Stimulated activated CD8-positive, alpha-beta memory T cell treated with anti-CD3 and anti-CD28 coated beads, Interleukin-4, amount 100 ng/mL, for 1 hour (primary cell): ENCODE measurements around the gene PRM1.
"Not testable (repeated sequence)": the region's sequence is repeated elsewhere in the genome, so short reads cannot be mapped to it uniquely, and the experiment has no call there.

Experiments used
- DNase-seq, 2 donors: peaks; one replicate each; pipeline ENCODE4 v3.0.0-alpha.2; 2020; ENCODE audit warnings: low read depth in 2 of 2, low spot score in 1 of 2

PRM1 gene

GRCh38 chr16:11314309-11314894 lies 33.3 kb upstream of the PRM1 start:
- no peak for DNase-seq

DNA sequence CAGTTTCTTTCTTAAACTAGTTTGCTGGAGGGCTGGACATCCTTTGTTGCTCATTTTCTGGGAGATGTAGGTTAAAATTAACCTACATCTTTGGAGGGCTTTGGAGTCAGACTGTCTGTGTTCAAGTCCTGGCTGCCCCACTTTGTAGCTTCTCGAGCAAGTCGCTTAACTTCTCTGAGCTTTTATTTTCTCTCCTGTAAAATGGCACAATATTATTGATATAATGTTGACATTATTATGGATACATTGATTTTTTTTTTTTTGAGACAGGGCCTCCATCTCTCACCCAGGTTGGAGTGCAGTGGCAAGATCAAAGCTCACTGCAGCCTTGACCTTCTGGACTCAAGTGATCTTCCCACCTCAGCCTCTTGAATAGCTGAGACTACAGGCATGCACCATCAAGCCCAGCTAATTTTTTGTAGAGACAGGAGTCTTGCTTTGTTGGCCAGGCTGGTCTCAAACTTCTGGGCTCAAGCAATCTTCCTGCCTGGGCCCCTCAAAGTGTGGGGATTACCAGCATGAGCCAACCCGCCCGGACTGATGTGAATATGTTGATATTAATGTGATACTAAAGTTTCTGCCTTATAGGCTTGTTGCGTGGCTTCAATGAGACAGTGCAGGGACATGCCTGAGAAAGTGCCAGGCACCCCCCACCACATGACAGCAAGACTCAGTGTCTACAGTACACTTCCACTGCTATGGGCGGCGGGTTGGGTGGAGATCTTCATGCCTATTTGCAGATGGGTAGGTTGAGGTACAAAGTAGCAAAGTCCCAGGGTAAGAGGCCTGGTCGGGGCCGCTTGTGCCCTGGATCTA lies 32.6 kb upstream of the PRM1 start:
- no peak for DNase-seq

GRCh38 chr16:11312718-11313492 lies 31.8 kb upstream of the PRM1 start:
- DNase-seq = no peak

DNA sequence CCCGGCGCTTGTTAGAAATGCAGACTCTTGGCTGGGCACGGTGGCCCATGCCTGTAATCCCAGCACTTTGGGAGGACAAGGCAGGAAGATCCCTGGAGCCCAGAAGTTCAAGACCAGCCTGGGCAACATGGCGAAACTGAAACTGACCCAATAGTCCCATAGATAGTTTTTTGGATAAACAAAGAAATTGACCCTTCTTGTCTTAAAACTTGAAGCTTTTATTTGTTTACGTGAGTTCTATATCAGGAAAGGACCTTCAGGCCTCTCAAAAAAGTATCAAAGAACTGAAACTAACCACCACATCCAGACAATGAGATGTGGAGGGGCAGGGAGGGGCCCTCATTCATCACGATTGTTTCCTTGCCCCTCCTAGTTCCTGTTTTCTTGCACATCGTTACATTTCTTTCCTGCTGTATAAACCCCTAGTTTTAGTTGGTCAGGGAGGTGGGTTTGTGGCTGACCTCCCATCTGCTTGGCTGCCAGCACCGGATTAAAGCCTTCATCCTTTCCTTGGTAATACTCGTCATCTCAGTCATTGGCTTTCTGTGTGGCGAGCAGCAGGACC lies 29.9 kb upstream of the PRM1 start:
- no peak for DNase-seq

- no peak for DNase-seq
Observed at GRCh38 chr16:11310634-11310977, 29.5 kb upstream of the PRM1 start.

GRCh38 chr16:11309895-11310633 lies 28.9 kb upstream of the PRM1 start:
- no peak for DNase-seq

DNA sequence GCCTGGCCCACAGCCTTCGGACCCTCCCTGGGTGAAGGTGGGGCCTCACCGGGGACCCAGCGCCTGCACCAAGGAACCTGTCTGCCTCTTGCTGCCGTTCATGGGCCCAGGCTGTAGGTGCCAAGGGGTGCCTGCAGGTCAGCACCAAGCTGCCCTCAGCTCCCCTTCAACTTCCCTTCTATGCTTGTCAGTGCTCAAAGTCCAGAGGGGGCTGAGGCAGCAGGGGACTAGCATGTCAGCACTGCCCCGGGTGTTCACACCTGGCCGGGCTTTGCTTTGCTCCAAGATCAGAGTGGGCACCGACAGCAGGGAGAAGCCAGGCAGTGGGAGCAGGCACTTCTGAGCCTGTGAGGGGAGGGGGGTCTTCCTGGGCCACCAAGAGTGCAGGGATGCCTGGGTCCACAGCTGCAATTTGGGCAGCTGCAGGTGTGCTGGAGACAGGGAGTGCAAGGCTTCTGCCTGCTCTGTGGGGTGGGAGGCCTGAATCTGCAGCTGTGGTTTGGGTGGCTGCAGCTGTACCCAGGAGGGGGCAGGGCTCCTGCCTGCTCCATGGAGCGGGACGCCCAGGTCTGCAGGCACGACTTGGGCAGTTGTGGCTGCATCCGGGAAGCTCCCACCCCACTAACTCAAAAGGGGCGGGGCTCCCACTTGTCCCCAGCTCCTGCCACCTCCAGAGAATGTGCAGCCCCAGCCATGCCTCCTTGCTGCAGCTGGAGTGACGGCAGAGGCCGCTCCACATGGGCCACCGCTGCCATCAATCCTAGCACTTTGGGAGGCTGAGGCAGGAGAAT lies 27.6 kb upstream of the PRM1 start:
- no peak for DNase-seq

DNA sequence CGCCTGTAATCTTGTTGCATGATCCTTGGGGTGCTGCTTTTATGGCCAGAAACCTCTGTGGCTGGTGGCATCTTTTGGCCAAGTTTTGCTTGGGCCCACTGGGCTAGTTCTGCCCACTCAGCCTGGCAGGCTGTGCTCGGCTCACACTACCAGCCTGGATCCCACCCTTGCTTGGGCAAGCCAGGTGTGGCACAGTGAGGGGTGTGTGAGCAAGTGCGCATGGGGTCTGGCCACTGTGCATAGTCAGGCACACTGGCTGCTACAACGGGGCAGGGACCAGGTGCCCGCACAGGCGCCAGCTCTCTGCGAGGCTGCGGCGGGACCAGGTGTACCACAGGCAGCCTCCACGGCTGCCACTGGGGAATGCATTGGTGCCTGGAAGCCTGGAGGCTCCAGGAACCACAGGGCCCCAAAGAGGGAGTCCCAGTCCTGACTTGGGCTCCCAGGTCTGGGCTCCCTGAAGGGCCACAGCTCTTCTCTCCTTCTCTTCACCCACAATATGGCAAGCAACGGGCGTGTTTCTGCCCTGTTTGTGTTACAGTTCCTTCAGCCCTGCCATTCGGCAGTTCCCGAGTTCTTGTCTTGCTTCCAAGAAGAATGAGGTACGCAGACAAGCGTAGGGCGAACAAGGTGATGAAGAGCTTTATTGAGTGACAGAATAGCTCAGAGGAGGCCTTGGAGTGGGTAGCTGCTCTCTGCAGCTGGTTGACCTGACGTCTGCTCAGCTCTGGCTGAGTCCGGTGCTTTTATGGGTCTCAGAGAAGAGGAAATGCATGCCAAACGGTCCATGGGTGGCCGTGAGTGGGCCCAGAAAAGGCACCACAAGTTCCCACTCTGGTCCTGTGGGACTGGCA lies 26.7 kb upstream of the PRM1 start:
- no peak for DNase-seq

- DNase-seq = no peak
Observed at GRCh38 chr16:11306997-11307638, 26.0 kb upstream of the PRM1 start.

GRCh38 chr16:11306381-11306780 lies 25.3 kb upstream of the PRM1 start:
- DNase-seq = no peak

DNA sequence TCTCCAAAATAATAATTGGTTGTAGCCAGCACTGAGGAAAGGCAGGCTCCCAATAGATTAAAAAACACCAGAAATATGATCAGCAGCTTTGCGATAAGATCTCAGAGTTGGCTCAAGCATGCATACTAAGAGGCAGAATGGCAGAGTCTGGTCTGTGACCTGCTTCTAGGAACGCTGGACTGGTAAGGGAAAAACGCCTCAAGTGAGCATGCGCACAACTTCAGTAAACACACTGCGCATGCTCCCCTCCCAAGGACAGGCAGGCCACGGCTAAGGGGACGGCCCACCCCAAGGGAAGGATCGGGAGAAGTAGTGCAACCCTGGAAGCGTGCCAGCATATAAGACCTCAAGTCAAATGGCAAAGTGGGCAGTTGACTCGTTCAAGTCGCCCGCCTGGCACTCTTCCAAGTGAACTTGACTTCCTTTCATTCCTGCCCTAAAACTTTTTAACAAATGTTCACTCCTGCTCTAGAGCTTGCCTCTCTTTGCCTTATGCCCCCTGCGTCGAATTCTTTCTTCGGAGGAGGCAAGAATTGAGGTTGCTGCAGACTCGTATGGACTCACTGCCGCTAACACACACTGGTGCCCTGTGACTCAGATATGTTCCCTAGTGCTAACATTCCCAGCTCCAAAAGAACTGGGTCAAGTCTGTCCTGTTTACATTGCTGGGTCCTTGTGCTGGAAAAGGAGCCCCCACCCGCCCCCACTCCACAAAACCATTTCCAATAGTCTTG lies 22.4 kb upstream of the PRM1 start:
- DNase-seq = no peak

- no peak for DNase-seq
Observed at GRCh38 chr16:11302977-11303376, 21.8 kb upstream of the PRM1 start.

DNA sequence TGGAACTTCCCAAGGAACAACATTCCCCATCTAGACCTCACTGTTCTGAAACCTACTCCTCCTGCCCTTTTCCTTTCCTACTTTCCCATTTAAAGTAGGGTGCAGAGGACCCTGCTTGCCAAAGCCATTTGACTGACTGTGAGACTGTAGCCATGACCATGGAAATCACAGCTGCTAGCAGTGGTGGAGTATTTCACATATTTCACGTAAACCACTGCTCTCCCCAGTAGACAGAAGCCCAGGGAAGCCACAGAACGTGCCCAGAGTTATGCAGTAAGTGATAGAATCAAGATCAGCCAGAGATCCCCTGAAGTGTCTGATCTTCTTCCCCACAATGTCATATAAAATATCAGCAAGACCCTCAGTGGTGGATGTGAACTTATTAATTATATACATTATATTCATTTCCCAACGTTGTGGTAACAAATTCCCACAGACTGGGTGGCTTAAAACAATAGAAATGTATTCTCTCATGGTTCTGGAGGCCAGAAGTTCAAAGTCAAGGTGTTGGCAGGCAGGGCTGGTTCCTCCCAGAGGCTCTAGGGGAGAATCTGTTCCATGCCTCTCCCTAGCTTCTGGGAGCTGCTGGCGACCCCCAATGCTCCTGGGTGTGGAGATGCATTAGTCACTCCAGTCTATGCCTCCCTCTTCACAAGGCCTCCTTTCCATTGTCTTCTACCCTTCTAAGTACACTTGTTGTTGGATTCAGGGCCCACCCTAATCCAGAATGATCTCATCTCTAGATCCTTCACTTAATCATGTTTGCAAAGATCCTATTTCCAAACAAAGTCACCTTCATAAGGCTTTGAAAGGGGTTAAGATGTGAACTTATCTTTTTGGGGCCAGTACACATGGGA lies 20.7 kb upstream of the PRM1 start:
- no peak for DNase-seq

DNA sequence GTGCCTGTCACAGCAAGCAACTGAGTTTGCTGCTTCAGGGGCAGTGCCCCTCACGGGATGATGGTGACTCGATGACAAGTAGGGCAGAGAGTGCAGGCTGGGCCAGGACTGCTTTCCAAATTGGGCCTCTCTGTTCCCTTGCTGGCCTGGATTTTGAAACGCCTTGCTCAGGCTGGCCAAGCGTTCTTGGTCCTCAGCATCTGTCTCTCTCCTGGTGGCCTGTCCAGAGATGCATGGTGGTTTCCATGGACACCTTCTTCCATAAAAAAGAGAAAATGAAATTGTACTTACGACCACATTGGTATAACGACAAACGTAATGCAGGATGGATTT lies 19.4 kb upstream of the PRM1 start:
- no peak for DNase-seq

GRCh38 chr16:11299865-11300559 lies 18.9 kb upstream of the PRM1 start:
- DNase-seq = no peak

DNA sequence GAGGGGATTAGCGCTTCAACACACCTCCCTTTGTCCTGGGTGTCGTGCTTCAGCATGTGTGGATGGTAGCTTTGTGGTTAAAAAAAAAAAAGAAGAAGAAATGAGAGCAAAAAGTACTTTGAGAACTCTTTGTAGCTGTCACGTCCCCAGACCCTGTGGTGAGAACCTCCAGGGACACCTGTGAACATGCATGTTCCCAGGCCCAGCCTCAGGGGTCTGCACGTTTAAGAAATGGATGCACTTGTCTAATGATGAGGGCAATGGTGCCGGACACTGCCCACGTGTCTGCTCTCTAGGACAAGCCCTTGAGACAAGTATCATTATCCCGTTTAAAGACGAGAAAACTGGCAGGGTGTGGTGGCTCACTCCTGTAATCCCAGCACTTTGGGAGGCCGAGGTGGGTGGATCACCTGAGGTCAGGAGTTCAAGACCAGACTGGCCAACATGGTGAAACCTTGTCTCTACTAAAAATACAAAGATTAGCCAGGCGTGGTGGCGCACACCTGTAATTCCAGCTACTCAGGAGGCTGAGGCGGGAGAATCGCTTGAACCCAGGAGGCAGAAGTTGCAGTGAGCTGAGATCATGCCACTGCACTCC lies 17.9 kb upstream of the PRM1 start:
- DNase-seq = not testable (repeated sequence)
